Anterior cingulate cortex (tissue), 58 donors: Measurements from ENCODE around the gene NINL.
"Not testable (repeated sequence)": the region's sequence is repeated elsewhere in the genome, so short reads cannot be mapped to it uniquely, and the experiment has no call there.

ENCODE experiments used
- DNase-seq, 58 donors: peaks; one replicate each; lab custom pipeline; 2025; lab: John Stamatoyannopoulos, UW

The NINL gene

GRCh38 chr20:25600632-25601031 is 15.3 kb upstream of the NINL start:
- DNase-seq = no peak

GRCh38 chr20:25592135-25592852 is 7.0 kb upstream of the NINL start:
- DNase-seq = no peak

- DNase-seq = not testable (repeated sequence)
Observed at GRCh38 chr20:25590778-25591177, 5.4 kb upstream of the NINL start.

GRCh38 chr20:25588491-25588890 is 3.2 kb upstream of the NINL start:
- no peak for DNase-seq

- no peak for DNase-seq
Observed at GRCh38 chr20:25587536-25587935, 2.2 kb upstream of the NINL start.

GRCh38 chr20:25586877-25587276 is 1.5 kb upstream of the NINL start:
- no peak for DNase-seq

- not testable (repeated sequence) for DNase-seq
Observed at GRCh38 chr20:25583607-25584006, 1.7 kb downstream of the NINL start.

GRCh38 chr20:25580711-25581110 is 4.6 kb downstream of the NINL start:
- no peak for DNase-seq

- DNase-seq = no peak
Observed at GRCh38 chr20:25579081-25579770, 6.1 kb downstream of the NINL start.

GRCh38 chr20:25576783-25577530 is 8.4 kb downstream of the NINL start:
- peak in 1 of 58 donors; percentile 23 for DNase-seq

- no peak for DNase-seq
Observed at GRCh38 chr20:25574411-25574810, 10.9 kb downstream of the NINL start.

GRCh38 chr20:25573288-25574251 is 11.8 kb downstream of the NINL start:
- no peak for DNase-seq

GRCh38 chr20:25571817-25572216 is 13.5 kb downstream of the NINL start:
- no peak for DNase-seq

GRCh38 chr20:25571240-25571639 is 14.1 kb downstream of the NINL start:
- DNase-seq = no peak

- no peak for DNase-seq
Observed at GRCh38 chr20:25570148-25570530, 15.2 kb downstream of the NINL start.

- no peak for DNase-seq
Observed at GRCh38 chr20:25567286-25567685, 18.0 kb downstream of the NINL start.

- no peak for DNase-seq
Observed at GRCh38 chr20:25566821-25567220, 18.5 kb downstream of the NINL start.

- DNase-seq = no peak
Observed at GRCh38 chr20:25565578-25566157, 19.7 kb downstream of the NINL start.

GRCh38 chr20:25563876-25564275 is 21.5 kb downstream of the NINL start:
- DNase-seq = no peak

- DNase-seq = no peak
Observed at GRCh38 chr20:25563362-25563761, 22.0 kb downstream of the NINL start.
